ENCODE data around the gene KRT9. TPM values are rescaled to one million over a fixed set of nuclear protein-coding genes. Genes with fewer than 3 reads are reported as not detected.
A peak's percentile ranks its signal among the peaks of the same experiment; 100 is the strongest.

The KRT9 gene
- total and polyA plus RNA-seq, 9 of the 15 experiments (the other 6 are each of a cell fraction or from before 2014, with no cell fraction given), result 0.03 TPM; not detected in 8

- TF ChIP-seq NBN (IDR thresholded peaks at IDR 0.05; ENCODE audit: low read depth) (no peak), PCBP2 (IDR thresholded peaks at IDR 0.05; ENCODE audit: low read depth, low read length, poor library complexity, severe bottlenecking) (no peak)
Measured at GRCh38 chr17:41523225-41523593, 48.6 kb downstream of the KRT9 start (continued).

- Histone ChIP-seq H3K4me1 (replicated peaks in 1 of 2; ENCODE audit: control insufficient read depth in 2 of 2, insufficient read depth in 2 of 2, low read length in 2 of 2) (peaks cover 36 to 73% of the 10 kb centered on the region in 2 experiments), H3K4me2 (ENCODE audit: insufficient read depth, low read length) (no peak overlapping the region), H3K27me3 (ENCODE audit: control insufficient read depth in 2 of 2, insufficient read depth in 2 of 2, low read length in 2 of 2) (no peaks in the 10 kb centered on the region), H4K20me1 (replicated peaks; ENCODE audit: control insufficient read depth, insufficient read depth, low read length) (no peaks in the 10 kb centered on the region; the same call in 1 of the 2 replicates), H3K79me2 (ENCODE audit: control insufficient read depth, insufficient read depth, low read length) (peaks cover 18% of the 10 kb centered on the region), H3K9ac (ENCODE audit: insufficient read depth in 1 of 2, low read depth in 2 of 2, low read length in 2 of 2) (peak overlapping the region; percentile 24 to 78; a peak in 3 of 4 replicates), H3K9me3 (replicated peaks; ENCODE audit: control insufficient read depth, insufficient read depth, low read depth, low read length) (no peaks in the 10 kb centered on the region), H3K4me3 (no peak overlapping the region), H3K36me3 (ENCODE audit: control insufficient read depth, insufficient read depth, low read length) (peaks cover 33% of the 10 kb centered on the region; the same call in 1 of the 3 replicates), H2AFZ (ENCODE audit: low read depth, low read length) (no peak overlapping the region), H3K27ac (ENCODE audit: extremely low read depth, low read depth, low read length) (peak overlapping the region; percentile 70), H3K9me1 (ENCODE audit: control insufficient read depth, insufficient read depth, low read length) (no peaks in the 10 kb centered on the region)
- no peak for DNase-seq (ENCODE audit: extremely low read depth in 1 of 4, low spot score in 3 of 4)
- ATAC-seq, result no peak
- intact Hi-C loops (cut with micrococcal nuclease), result no loop called here
- WGBS (ENCODE audit: insufficient coverage, low coverage, missing lambda C conversion rate), result 82% methylated on average over 12 of the region's 12 CpGs
- ChIA-PET CTCF (ENCODE audit: low intra/inter-chr PET ratio) (no interaction called here), POLR2A (interaction anchor here (0.6 to 1.4 kb wide), 4 partner anchors 10 to 28 kb away, joined by 3 to 7 read pairs (median 3); no protein-coding TSS in a partner anchor)
- in situ Hi-C loops (cut with MboI), result no loop called here
- FAIRE-seq, result peak; percentile 32
- BruUV-seq (replicated peaks), result no TSS peak
- TF ChIP-seq RBFOX2 (IDR thresholded peaks at IDR 0.05; ENCODE audit: low read depth, low read length) (0 out of 2 replicates have a peak, but pooled peaks have one; percentile 8), MYC (IDR thresholded peaks at IDR 0.05; ENCODE audit: low read depth, low read length) (no peak), MYC (CRISPR knock-in tag; IDR thresholded peaks at IDR 0.05; ENCODE audit: borderline replicate concordance, low read depth) (no peak), HOXB6 (CRISPR knock-in tag; IDR thresholded peaks at IDR 0.05; ENCODE audit: borderline replicate concordance) (no peak), HDAC2 (IDR thresholded peaks at IDR 0.05) (peak; percentile 32; the same call in 1 of the 2 replicates), ZNF175 (CRISPR knock-in tag; IDR thresholded peaks at IDR 0.05; ENCODE audit: low read depth) (no peak), HNRNPL (IDR thresholded peaks at IDR 0.05; ENCODE audit: low read depth, low read length) (0 out of 2 replicates have a peak, but pooled peaks have one; percentile 33), ADNP (tag; IDR thresholded peaks at IDR 0.05) (peak; percentile 93), PCBP2 (IDR thresholded peaks at IDR 0.05; ENCODE audit: low read depth, low read length, poor library complexity, severe bottlenecking) (no peak), SMARCB1 (IDR thresholded peaks at IDR 0.05; ENCODE audit: insufficient read length, low read depth) (no peak), ZNF76 (CRISPR knock-in tag; IDR thresholded peaks at IDR 0.05; ENCODE audit: borderline replicate concordance) (no peak), HDAC1 (IDR thresholded peaks at IDR 0.05) (0 out of 4 replicates have a peak, but pooled peaks of 1 of the 2 experiments have one; percentile 31), PTBP1 (IDR thresholded peaks at IDR 0.05; ENCODE audit: low read depth, low read length) (0 out of 2 replicates have a peak, but pooled peaks have one; percentile 74), RCOR1 (IDR thresholded peaks at IDR 0.05; ENCODE audit: borderline replicate concordance in 1 of 2, low read depth in 2 of 2, low read length in 2 of 2) (no peak), MEIS2 (IDR thresholded peaks at IDR 0.05; ENCODE audit: partially characterized antibody) (no peak), BRCA1 (IDR thresholded peaks at IDR 0.05) (no peak), BRCA1 (CRISPR knock-in tag; IDR thresholded peaks at IDR 0.05) (no peak)
- TF ChIP-seq, protein P1, sequence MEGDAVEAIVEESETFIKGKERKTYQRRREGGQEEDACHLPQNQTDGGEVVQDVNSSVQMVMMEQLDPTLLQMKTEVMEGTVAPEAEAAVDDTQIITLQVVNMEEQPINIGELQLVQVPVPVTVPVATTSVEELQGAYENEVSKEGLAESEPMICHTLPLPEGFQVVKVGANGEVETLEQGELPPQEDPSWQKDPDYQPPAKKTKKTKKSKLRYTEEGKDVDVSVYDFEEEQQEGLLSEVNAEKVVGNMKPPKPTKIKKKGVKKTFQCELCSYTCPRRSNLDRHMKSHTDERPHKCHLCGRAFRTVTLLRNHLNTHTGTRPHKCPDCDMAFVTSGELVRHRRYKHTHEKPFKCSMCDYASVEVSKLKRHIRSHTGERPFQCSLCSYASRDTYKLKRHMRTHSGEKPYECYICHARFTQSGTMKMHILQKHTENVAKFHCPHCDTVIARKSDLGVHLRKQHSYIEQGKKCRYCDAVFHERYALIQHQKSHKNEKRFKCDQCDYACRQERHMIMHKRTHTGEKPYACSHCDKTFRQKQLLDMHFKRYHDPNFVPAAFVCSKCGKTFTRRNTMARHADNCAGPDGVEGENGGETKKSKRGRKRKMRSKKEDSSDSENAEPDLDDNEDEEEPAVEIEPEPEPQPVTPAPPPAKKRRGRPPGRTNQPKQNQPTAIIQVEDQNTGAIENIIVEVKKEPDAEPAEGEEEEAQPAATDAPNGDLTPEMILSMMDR (IDR thresholded peaks at IDR 0.05 in 2 of 3, conservative IDR thresholded peaks at IDR 0.05 in 1 of 3; ENCODE audit: insufficient read depth in 2 of 3, low read depth in 1 of 3, low read length in 3 of 3), result no peak
Measured at GRCh38 chr17:41522301-41523224, 49.3 kb downstream of the KRT9 start.
